Astrocyte (in vitro differentiated cells and primary cell): ENCODE results near the gene UNC5C. TPM values are rescaled to one million over a fixed set of nuclear protein-coding genes. Genes with fewer than 3 reads are reported as not detected.

ENCODE experiments used
- DNase-seq: peaks from one replicate; pipeline ENCODE4 v3.0.0-alpha.2; 2010; ENCODE audit warnings: low read depth
- FAIRE-seq: peaks from 2 replicates; lab custom pipeline; 2011; peaks lifted over from hg19 to GRCh38; lab: Jason Lieb, UNC
- H2AFZ ChIP-seq: 2 replicates; pipeline ENCODE4 v1.6.0; 2012; ENCODE audit warnings: low read depth, low read length, inconsistent platforms
- H3K27ac ChIP-seq: 2 replicates; pipeline ENCODE4 v1.5.1; 2011; ENCODE audit warnings: low read depth, low read length, inconsistent platforms
- H3K27me3 ChIP-seq: 2 replicates; pipeline ENCODE4 v1.6.0; 2011; ENCODE audit warnings: low read length, inconsistent platforms; ENCODE audit not compliant: insufficient read depth
- H3K36me3 ChIP-seq: 2 replicates; pipeline ENCODE4 v1.5.1; 2011; ENCODE audit warnings: low read length, inconsistent platforms; ENCODE audit not compliant: insufficient read depth
- H3K4me1 ChIP-seq: 2 replicates; pipeline ENCODE4 v1.5.1; 2011; ENCODE audit warnings: low read length, inconsistent platforms; ENCODE audit not compliant: insufficient read depth
- H3K4me2 ChIP-seq: 2 replicates; pipeline ENCODE4 v1.6.0; 2012; ENCODE audit warnings: low read length, inconsistent platforms
- H3K4me3 ChIP-seq: 2 replicates; pipeline ENCODE4 v1.5.1; 2011; ENCODE audit warnings: low read depth, mild to moderate bottlenecking, low read length, inconsistent platforms; ENCODE audit not compliant: insufficient read depth
- H3K79me2 ChIP-seq: 2 replicates; pipeline ENCODE4 v1.6.0; 2012; ENCODE audit warnings: mild to moderate bottlenecking, low read length, inconsistent platforms; ENCODE audit not compliant: insufficient read depth
- H3K9ac ChIP-seq: 2 replicates; pipeline ENCODE4 v1.6.0; 2012; ENCODE audit warnings: mild to moderate bottlenecking, low read length, inconsistent platforms
- H3K9me3 ChIP-seq: 2 replicates; pipeline ENCODE4 v1.5.1; 2012; ENCODE audit warnings: low read depth, mild to moderate bottlenecking, low read length, inconsistent platforms; ENCODE audit not compliant: insufficient read depth
- H4K20me1 ChIP-seq: 2 replicates; pipeline ENCODE4 v1.6.0; 2012; ENCODE audit warnings: low read length, inconsistent platforms; ENCODE audit not compliant: insufficient read depth
- H3K27ac Mint-ChIP-seq: one replicate; pipeline ENCODE4 v1.8.0; 2021; ENCODE audit warnings: mild to moderate bottlenecking, mixed read lengths; ENCODE audit not compliant: unreplicated experiment
- H3K27me3 Mint-ChIP-seq: one replicate; pipeline ENCODE4 v1.8.0; 2021; ENCODE audit warnings: low read depth, mixed read lengths; ENCODE audit not compliant: unreplicated experiment
- H3K36me3 Mint-ChIP-seq: one replicate; pipeline ENCODE4 v1.8.0; 2021; ENCODE audit warnings: low read depth, mixed read lengths; ENCODE audit not compliant: unreplicated experiment
- H3K4me1 Mint-ChIP-seq: one replicate; pipeline ENCODE4 v1.8.0; 2021; ENCODE audit warnings: low read depth, mixed read lengths; ENCODE audit not compliant: unreplicated experiment
- H3K4me3 Mint-ChIP-seq: one replicate; pipeline ENCODE4 v1.8.0; 2021; ENCODE audit warnings: mild to moderate bottlenecking, moderate library complexity, mixed read lengths; ENCODE audit not compliant: unreplicated experiment
- H3K9me3 Mint-ChIP-seq: one replicate; pipeline ENCODE4 v1.8.0; 2021; ENCODE audit warnings: mild to moderate bottlenecking, mixed read lengths; ENCODE audit not compliant: unreplicated experiment
- EZH2 ChIP-seq: IDR thresholded peaks from 2 replicates; pipeline ENCODE4 v1.6.1; 2012; ENCODE audit warnings: mild to moderate bottlenecking, low read length, inconsistent platforms; ENCODE audit not compliant: insufficient read depth
- total RNA-seq: library from RNA; stranded (reverse); gene quantifications from 2 replicates; pipeline ENCODE4 v1.2.1, GENCODE V29; 2021
- TF ChIP-seq, protein P1 (sequence below): IDR thresholded peaks from 2 replicates; pipeline ENCODE4 v1.5.1; 2011; ENCODE audit warnings: low read depth, mild to moderate bottlenecking, inconsistent platforms, low read length, moderate library complexity; ENCODE audit not compliant: insufficient read depth

The UNC5C gene
- total RNA-seq, 1 donor from 2014 or later, result 3.1 TPM

DNA sequence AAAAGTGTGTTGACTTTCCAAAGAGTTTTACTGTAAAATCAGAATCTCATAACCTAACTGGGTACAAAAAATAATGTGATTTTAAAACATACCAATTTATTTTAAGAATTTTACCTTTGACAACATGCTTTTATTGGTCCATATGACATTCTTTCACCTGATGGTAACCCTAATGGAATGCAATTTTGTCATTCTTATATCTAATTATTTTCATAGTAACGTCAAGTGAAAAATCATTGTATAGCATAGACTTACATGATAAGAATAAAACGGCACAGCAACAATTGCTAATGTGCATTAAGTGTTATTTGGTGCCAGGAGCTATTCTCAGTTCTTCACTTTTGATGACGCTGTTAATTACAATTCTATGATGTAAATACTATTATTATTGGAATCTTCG lies 13.6 kb downstream of the UNC5C start:
- H3K27me3 ChIP-seq, result no peaks in the 10 kb centered on the region
- FAIRE-seq, result no peak
- peaks cover 2% of the 10 kb centered on the region for H3K4me1 Mint-ChIP-seq

DNA sequence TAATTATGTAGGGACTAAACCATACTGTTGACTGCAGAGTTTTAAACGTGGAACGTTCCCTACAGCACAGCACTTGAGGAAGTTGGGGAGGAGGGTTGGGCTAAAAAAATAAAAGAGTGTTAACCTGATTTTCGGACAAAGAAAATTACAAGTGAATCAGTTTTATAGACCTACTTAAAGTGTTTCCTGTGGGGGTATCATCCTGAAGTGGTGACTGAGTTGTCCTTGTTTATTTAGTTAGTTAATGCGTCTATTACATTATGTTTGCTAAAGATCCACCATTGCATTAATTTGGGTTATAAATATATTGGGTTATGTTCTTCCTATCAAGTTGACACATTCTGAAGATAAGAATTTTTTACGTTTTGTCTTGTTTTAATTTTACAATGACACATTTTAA lies 14.7 kb downstream of the UNC5C start:
- Mint-ChIP-seq H3K4me3 (no peak overlapping the region), H3K27ac (no peak overlapping the region), H3K36me3 (no peaks in the 10 kb centered on the region), H3K27me3 (no peaks in the 10 kb centered on the region), H3K9me3 (no peaks in the 10 kb centered on the region), H3K4me1 (peaks cover 2% of the 10 kb centered on the region)
- H3K36me3 ChIP-seq, result no peaks in the 10 kb centered on the region
- H3K4me2 ChIP-seq, result no peak overlapping the region
- DNase-seq (no peak), FAIRE-seq (no peak)
- no peak overlapping the region for H3K9ac ChIP-seq
- H3K4me3 ChIP-seq, result no peak overlapping the region
- no peaks in the 10 kb centered on the region for H3K9me3 ChIP-seq
- H3K27ac ChIP-seq, result no peak overlapping the region
- TF ChIP-seq, protein P1, sequence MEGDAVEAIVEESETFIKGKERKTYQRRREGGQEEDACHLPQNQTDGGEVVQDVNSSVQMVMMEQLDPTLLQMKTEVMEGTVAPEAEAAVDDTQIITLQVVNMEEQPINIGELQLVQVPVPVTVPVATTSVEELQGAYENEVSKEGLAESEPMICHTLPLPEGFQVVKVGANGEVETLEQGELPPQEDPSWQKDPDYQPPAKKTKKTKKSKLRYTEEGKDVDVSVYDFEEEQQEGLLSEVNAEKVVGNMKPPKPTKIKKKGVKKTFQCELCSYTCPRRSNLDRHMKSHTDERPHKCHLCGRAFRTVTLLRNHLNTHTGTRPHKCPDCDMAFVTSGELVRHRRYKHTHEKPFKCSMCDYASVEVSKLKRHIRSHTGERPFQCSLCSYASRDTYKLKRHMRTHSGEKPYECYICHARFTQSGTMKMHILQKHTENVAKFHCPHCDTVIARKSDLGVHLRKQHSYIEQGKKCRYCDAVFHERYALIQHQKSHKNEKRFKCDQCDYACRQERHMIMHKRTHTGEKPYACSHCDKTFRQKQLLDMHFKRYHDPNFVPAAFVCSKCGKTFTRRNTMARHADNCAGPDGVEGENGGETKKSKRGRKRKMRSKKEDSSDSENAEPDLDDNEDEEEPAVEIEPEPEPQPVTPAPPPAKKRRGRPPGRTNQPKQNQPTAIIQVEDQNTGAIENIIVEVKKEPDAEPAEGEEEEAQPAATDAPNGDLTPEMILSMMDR, result no peak
- no peak for TF ChIP-seq EZH2
- no peak overlapping the region for H2AFZ ChIP-seq
- no peaks in the 10 kb centered on the region for H3K4me1 ChIP-seq
- H3K27me3 ChIP-seq, result no peaks in the 10 kb centered on the region
- H3K79me2 ChIP-seq, result no peaks in the 10 kb centered on the region
- no peaks in the 10 kb centered on the region for H4K20me1 ChIP-seq

More for the DNA sequence above, 13.6 kb downstream of the UNC5C start:
- Mint-ChIP-seq H3K4me3 (no peak overlapping the region), H3K27ac (no peak overlapping the region), H3K36me3 (no peaks in the 10 kb centered on the region), H3K9me3 (no peaks in the 10 kb centered on the region), H3K27me3 (no peaks in the 10 kb centered on the region)
- Histone ChIP-seq H3K79me2 (no peaks in the 10 kb centered on the region), H4K20me1 (no peaks in the 10 kb centered on the region), H2AFZ (no peak overlapping the region), H3K4me1 (no peaks in the 10 kb centered on the region), H3K9me3 (no peaks in the 10 kb centered on the region), H3K36me3 (no peaks in the 10 kb centered on the region), H3K4me2 (no peak overlapping the region), H3K9ac (no peak overlapping the region), H3K4me3 (no peak overlapping the region), H3K27ac (no peak overlapping the region)
- TF ChIP-seq, protein P1, result no peak
- no peak for TF ChIP-seq EZH2
- DNase-seq, result no peak

DNA sequence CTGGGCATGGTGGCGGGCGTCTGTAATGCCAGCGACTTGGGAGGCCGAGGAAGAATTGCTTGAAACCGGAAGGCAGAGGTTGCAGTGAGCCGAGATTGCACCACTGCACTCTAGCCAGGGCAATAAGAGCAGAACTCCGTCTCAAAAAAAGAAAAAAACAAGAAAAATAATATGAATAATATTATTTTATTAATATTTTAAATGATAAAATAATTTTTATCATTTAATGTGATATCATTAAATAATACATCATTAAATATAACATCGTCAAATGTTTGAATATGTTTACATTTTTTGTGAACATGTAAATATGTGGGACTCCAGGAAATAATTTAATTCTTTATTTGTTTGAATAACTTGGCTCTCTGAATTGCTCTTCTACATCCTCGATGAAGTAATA lies 15.5 kb downstream of the UNC5C start:
- Histone ChIP-seq H3K9me3 (no peaks in the 10 kb centered on the region), H3K27ac (no peak overlapping the region), H3K36me3 (no peaks in the 10 kb centered on the region), H3K4me2 (no peak overlapping the region), H3K9ac (no peak overlapping the region), H2AFZ (no peak overlapping the region), H3K27me3 (no peaks in the 10 kb centered on the region), H3K79me2 (no peaks in the 10 kb centered on the region), H3K4me1 (no peaks in the 10 kb centered on the region), H4K20me1 (no peaks in the 10 kb centered on the region), H3K4me3 (no peak overlapping the region)
- H3K4me3 Mint-ChIP-seq, result no peak overlapping the region
- no peak for FAIRE-seq
- no peak overlapping the region for H3K27ac Mint-ChIP-seq
- no peak for DNase-seq
- H3K27me3 Mint-ChIP-seq, result no peaks in the 10 kb centered on the region
- H3K9me3 Mint-ChIP-seq, result no peaks in the 10 kb centered on the region
- TF ChIP-seq EZH2, result no peak
- TF ChIP-seq, protein P1, result no peak
- no peaks in the 10 kb centered on the region for H3K36me3 Mint-ChIP-seq
- H3K4me1 Mint-ChIP-seq, result peaks cover 2% of the 10 kb centered on the region
